PC-9 (cell line): ENCODE measurements around the gene CD36.

ENCODE experiments used
- EZH2 ChIP-seq: fragments of 200-600 bp; sonication (generic); IDR thresholded peaks from 2 replicates; pipeline ENCODE4 v1.8.0; 2017; ENCODE audit warnings: antibody characterized with exemption, low read depth
- TF ChIP-seq, protein P1 (sequence below): fragments of 200-600 bp; sonication (generic); conservative IDR thresholded peaks from 2 replicates; pipeline ENCODE4 v1.6.1; 2017; ENCODE audit warnings: mixed run types, antibody characterized with exemption, mild to moderate bottlenecking, moderate library complexity

DNA sequence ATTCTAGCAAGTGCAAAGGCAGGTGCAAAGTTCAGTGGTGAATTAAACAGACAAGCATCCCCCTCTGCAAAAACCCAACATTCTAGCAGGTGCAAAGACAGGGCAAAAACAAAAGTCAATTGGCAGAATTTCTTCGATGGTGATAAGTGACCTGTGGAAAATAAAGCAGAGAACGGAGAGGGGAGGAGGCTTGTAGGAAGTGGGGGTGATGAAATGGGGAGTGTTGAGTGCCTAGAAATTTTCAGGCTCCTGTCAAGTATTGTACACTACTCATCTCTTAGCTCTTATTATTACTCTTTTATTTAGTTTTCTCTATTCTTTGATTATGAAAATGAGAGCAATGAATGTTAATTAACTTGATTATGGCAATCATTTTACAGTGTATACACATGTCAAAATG lies 2.4 kb upstream of the CD36 start:
- TF ChIP-seq, protein P1, sequence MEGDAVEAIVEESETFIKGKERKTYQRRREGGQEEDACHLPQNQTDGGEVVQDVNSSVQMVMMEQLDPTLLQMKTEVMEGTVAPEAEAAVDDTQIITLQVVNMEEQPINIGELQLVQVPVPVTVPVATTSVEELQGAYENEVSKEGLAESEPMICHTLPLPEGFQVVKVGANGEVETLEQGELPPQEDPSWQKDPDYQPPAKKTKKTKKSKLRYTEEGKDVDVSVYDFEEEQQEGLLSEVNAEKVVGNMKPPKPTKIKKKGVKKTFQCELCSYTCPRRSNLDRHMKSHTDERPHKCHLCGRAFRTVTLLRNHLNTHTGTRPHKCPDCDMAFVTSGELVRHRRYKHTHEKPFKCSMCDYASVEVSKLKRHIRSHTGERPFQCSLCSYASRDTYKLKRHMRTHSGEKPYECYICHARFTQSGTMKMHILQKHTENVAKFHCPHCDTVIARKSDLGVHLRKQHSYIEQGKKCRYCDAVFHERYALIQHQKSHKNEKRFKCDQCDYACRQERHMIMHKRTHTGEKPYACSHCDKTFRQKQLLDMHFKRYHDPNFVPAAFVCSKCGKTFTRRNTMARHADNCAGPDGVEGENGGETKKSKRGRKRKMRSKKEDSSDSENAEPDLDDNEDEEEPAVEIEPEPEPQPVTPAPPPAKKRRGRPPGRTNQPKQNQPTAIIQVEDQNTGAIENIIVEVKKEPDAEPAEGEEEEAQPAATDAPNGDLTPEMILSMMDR = no peak
- no peak for TF ChIP-seq EZH2
